Thyroid gland (tissue), 4 donors: ENCODE measurements around the gene RCC2. TPM values are rescaled to one million over a fixed set of nuclear protein-coding genes. Genes with fewer than 3 reads are reported as not detected.
"Not testable (repeated sequence)": the region's sequence is repeated elsewhere in the genome, so short reads cannot be mapped to it uniquely, and the experiment has no call there.

Source experiments
- DNase-seq, 2 donors: peaks; one replicate each; pipeline ENCODE4 v3.0.0-alpha.2; 2019
- H3K27ac ChIP-seq, 3 donors: fragments of 200-600 bp; sonication (generic); 1 replicate in 2 of 3; 2 replicates in 1 of 3; pipeline ENCODE4 v1.5.1; 2016 to 2019; ENCODE audit warnings: mild to moderate bottlenecking in 1 of 3, moderate library complexity in 1 of 3
- H3K27me3 ChIP-seq: fragments of 200-600 bp; sonication (generic); one replicate; pipeline ENCODE4 v1.5.1; 2019
- H3K36me3 ChIP-seq, 2 donors: fragments of 200-600 bp; sonication (generic); one replicate each; pipeline ENCODE4 v1.5.1; 2016 to 2019
- H3K4me1 ChIP-seq, 2 donors: fragments of 200-600 bp; sonication (generic); one replicate each; pipeline ENCODE4 v1.5.1; 2017 to 2019
- H3K4me3 ChIP-seq, 3 donors: fragments of 200-600 bp; sonication (generic); replicated peaks in 1 of 3; 1 replicate in 2 of 3; 2 replicates in 1 of 3; pipeline ENCODE4 v1.5.1; 2016; ENCODE audit warnings: mild to moderate bottlenecking in 1 of 3
- H3K9me3 ChIP-seq: fragments of 200-600 bp; sonication (generic); one replicate; pipeline ENCODE4 v1.5.1; 2017
- CTCF ChIP-seq, 6 experiments: fragments of 200-600 bp in 3 of 6; fragments of 450-650 bp in 3 of 6; sonication (generic) in 3 of 6; IDR thresholded peaks; one replicate each; pipeline ENCODE4 v1.5.1; 2016 to 2019; ENCODE audit warnings: antibody characterized with exemption in 6 of 6, mild to moderate bottlenecking in 2 of 6, inconsistent platforms in 1 of 6, moderate library complexity in 1 of 6
- POLR2A ChIP-seq, 2 donors: fragments of 450-650 bp; IDR thresholded peaks; one replicate each; pipeline ENCODE4 v1.6.1; 2017; ENCODE audit warnings: antibody characterized with exemption in 2 of 2, mild to moderate bottlenecking in 2 of 2, moderate library complexity in 1 of 2
- WGBS, 2 donors: methylation state at CpG; one replicate each; pipeline ENCODE4 v1.1.5; 2017; 5-methylcytosine and 5-hydroxymethylcytosine counted together
- intact Hi-C: fragments of 100-400 bp; cut with DNase I; formaldehyde crosslinking; loops from one replicate; pipeline ENCODE4 v1.15.1; 2023
- total RNA-seq, 4 donors: library from RNA; depleted of rRNA; stranded (reverse); fragments of >200 nt; gene quantifications; one replicate each; pipeline ENCODE4 v1.2.3, GENCODE V29; 2016

The RCC2 gene
- total RNA-seq, 4 donors from 2014 or later: 20.3 to 35.1 (median 27.7) TPM

DNA sequence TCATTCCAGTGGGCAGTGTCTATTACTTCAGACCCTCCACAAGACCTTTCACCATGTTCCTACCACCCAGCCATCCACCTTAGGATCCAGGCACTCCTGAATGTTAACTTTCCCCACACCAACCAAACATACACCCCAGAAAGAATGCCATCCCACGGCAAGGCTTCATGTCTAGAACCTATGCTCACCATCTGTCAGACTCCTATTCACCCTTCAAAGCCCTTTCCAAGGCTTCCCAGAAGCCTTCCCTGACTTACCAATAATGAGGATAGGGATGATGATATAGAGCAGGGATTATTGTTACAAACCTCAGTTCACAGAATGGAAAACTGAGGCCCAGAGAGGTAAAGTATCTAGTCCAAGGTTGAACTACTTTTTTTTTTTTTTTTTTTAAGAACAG, 19.3 kb upstream of the RCC2 start:
- Histone ChIP-seq H3K36me3 (no peaks in the 10 kb centered on the region), H3K4me3 (no peak overlapping the region), H3K4me1 (peaks cover 5 to 9% of the 10 kb centered on the region in 2 donors), H3K27me3 (no peaks in the 10 kb centered on the region), H3K27ac (no peak overlapping the region), H3K9me3 (no peaks in the 10 kb centered on the region)
- WGBS, 2 donors: 76 to 93% methylated on average over 1 of the region's 1 CpG
- TF ChIP-seq CTCF (IDR thresholded peaks at IDR 0.05): no peak
- no peak for TF ChIP-seq POLR2A (IDR thresholded peaks at IDR 0.05)
- DNase-seq: no peak
- intact Hi-C loops: no loop called here

DNA sequence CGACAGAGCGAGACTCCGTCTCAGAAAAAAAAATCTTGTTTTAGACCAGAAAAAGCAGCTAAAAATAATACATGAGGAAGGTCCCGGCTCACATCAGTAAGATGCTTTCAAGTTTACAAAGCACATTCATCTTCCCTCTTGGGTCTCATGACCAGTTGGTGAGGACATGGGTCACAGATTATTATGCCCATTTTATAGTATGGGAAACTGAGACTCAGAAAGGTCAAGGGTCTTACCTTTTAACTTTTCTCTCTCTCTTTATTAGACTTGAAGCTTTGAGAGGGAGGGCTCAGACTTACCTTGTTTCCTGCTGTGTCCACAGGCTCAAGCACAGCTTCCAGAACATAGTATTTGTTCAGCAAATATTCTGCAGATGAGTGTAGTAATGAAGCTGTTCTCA, 13.2 kb upstream of the RCC2 start:
- Histone ChIP-seq H3K36me3 (no peaks in the 10 kb centered on the region), H3K4me3 (no peak overlapping the region), H3K9me3 (no peaks in the 10 kb centered on the region), H3K4me1 (no peaks in the 10 kb centered on the region), H3K27me3 (no peaks in the 10 kb centered on the region), H3K27ac (no peak overlapping the region)
- intact Hi-C loops: no loop called here
- no peak for TF ChIP-seq CTCF (IDR thresholded peaks at IDR 0.05)
- no peak for TF ChIP-seq POLR2A (IDR thresholded peaks at IDR 0.05)
- WGBS, 2 donors: 61 to 62% methylated on average over 4 of the region's 4 CpGs
- DNase-seq: no peak

GRCh38 chr1:17452203-17452602, 12.7 kb upstream of the RCC2 start:
- H3K27ac ChIP-seq, H3K9me3 ChIP-seq, H3K4me1 ChIP-seq, H3K4me3 ChIP-seq, DNase-seq, intact Hi-C loops, H3K27me3 ChIP-seq, H3K36me3 ChIP-seq: not testable (repeated sequence)
- 56 to 75% methylated on average over 10 of the region's 10 CpGs for WGBS, 2 donors

GRCh38 chr1:17451731-17452130, 12.3 kb upstream of the RCC2 start:
- Histone ChIP-seq H3K27ac (no peak overlapping the region), H3K36me3 (no peaks in the 10 kb centered on the region), H3K4me1 (no peaks in the 10 kb centered on the region), H3K9me3 (no peaks in the 10 kb centered on the region), H3K27me3 (no peaks in the 10 kb centered on the region), H3K4me3 (no peak overlapping the region)
- no peak for DNase-seq
- TF ChIP-seq POLR2A (IDR thresholded peaks at IDR 0.05) (no peak), CTCF (IDR thresholded peaks at IDR 0.05) (no peak)
- intact Hi-C loops: no loop called here
- 82% methylated on average over 7 of the region's 7 CpGs for WGBS, 2 donors

- H3K36me3 ChIP-seq: no peaks in the 10 kb centered on the region
- no peaks in the 10 kb centered on the region for H3K9me3 ChIP-seq
- TF ChIP-seq CTCF (IDR thresholded peaks at IDR 0.05) (no peak), POLR2A (IDR thresholded peaks at IDR 0.05) (no peak)
- no peaks in the 10 kb centered on the region for H3K27me3 ChIP-seq
- H3K27ac ChIP-seq: no peak overlapping the region
- H3K4me3 ChIP-seq: no peak overlapping the region
- intact Hi-C loops: no loop called here
- DNase-seq: no peak
- no peaks in the 10 kb centered on the region for H3K4me1 ChIP-seq
- 88 to 91% methylated on average over 12 of the region's 12 CpGs for WGBS, 2 donors
Measured at GRCh38 chr1:17447501-17447992, 8.1 kb upstream of the RCC2 start.

- intact Hi-C loops: no loop called here
- no peak for DNase-seq
- Histone ChIP-seq H3K36me3 (no peaks in the 10 kb centered on the region), H3K27me3 (no peaks in the 10 kb centered on the region), H3K4me3 (no peak overlapping the region), H3K9me3 (no peaks in the 10 kb centered on the region), H3K27ac (no peak overlapping the region), H3K4me1 (peaks cover 8 to 12% of the 10 kb centered on the region in 2 donors)
- TF ChIP-seq POLR2A (IDR thresholded peaks at IDR 0.05): no peak
- no peak for TF ChIP-seq CTCF (IDR thresholded peaks at IDR 0.05)
- WGBS, 2 donors: 85 to 93% methylated on average over 6 of the region's 6 CpGs
Measured at GRCh38 chr1:17442841-17443240, 3.4 kb upstream of the RCC2 start.
